WERI-Rb-1 (cell line): ENCODE results near the gene DSTN.
A peak's percentile ranks its signal among the peaks of the same experiment; 100 is the strongest.

ENCODE experiments used
- DNase-seq: peaks from one replicate; pipeline ENCODE4 v3.0.0-alpha.2; 2020
- H3K27ac ChIP-seq: fragments of 250-450 bp; sonication (Bioruptor Pico); 2 replicates; pipeline ENCODE4 v1.5.1; 2020; ENCODE audit warnings: mild to moderate bottlenecking, moderate library complexity
- H3K27me3 ChIP-seq: fragments of 250-450 bp; sonication (Bioruptor Pico); 2 replicates; pipeline ENCODE4 v1.5.1; 2021; ENCODE audit warnings: mild to moderate bottlenecking, low read depth, moderate library complexity; ENCODE audit not compliant: insufficient read depth, severe bottlenecking
- H3K36me3 ChIP-seq: fragments of 250-450 bp; sonication (Bioruptor Pico); 2 replicates; pipeline ENCODE4 v1.5.1; 2020; ENCODE audit warnings: mild to moderate bottlenecking, moderate library complexity
- H3K4me3 ChIP-seq: 2 replicates; pipeline ENCODE4 v1.5.1; 2011; ENCODE audit warnings: low read depth, mild to moderate bottlenecking, control low read depth, low read length
- H3K9me3 ChIP-seq: fragments of 250-450 bp; sonication (Bioruptor Pico); 2 replicates; pipeline ENCODE4 v1.5.1; 2021; ENCODE audit warnings: mild to moderate bottlenecking, moderate library complexity; ENCODE audit not compliant: severe bottlenecking
- CTCF ChIP-seq: IDR thresholded peaks from 2 replicates; pipeline ENCODE4 v1.5.1; 2011; ENCODE audit warnings: low read depth, mild to moderate bottlenecking, control low read depth, inconsistent platforms, low read length

Gene DSTN

DNA sequence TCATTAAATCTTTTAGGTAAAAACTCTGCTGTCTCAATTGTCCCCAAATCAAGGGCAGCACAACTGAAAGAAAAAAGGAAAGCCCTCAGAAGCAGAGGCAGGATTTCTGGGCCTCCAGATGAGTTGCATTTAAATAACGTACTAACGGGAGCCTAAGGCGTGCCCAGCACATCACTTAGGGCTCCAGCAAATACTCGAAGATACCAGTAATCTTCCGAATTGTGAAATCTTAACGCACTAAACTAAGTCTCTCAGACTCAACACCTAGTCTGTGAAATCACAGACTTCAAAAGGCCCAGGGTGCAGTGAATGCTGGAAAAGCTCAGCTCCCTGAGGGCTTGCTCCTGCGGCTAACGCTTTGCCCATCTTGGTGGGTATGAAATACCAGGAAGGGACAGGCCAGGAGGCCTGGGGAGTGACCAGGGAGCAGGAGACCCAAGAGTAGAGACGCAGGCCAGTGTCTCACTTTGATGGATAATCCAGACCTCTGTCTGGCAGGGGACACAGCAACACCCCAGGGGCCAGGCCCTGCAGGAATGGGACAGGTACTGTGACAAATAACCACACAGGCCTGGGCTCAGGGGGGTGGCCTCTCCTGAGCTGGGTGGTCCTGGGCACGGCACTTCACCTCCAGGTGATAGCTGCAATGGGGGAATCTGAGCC, 75.8 kb downstream of the DSTN start:
- H3K36me3 ChIP-seq = no peaks in the 10 kb centered on the region
- H3K27ac ChIP-seq = peak overlapping the region; percentile 83
- H3K4me3 ChIP-seq = no peak overlapping the region
- no peak for TF ChIP-seq CTCF
- no peaks in the 10 kb centered on the region for H3K27me3 ChIP-seq
- no peaks in the 10 kb centered on the region for H3K9me3 ChIP-seq
- DNase-seq = no peak

DNA sequence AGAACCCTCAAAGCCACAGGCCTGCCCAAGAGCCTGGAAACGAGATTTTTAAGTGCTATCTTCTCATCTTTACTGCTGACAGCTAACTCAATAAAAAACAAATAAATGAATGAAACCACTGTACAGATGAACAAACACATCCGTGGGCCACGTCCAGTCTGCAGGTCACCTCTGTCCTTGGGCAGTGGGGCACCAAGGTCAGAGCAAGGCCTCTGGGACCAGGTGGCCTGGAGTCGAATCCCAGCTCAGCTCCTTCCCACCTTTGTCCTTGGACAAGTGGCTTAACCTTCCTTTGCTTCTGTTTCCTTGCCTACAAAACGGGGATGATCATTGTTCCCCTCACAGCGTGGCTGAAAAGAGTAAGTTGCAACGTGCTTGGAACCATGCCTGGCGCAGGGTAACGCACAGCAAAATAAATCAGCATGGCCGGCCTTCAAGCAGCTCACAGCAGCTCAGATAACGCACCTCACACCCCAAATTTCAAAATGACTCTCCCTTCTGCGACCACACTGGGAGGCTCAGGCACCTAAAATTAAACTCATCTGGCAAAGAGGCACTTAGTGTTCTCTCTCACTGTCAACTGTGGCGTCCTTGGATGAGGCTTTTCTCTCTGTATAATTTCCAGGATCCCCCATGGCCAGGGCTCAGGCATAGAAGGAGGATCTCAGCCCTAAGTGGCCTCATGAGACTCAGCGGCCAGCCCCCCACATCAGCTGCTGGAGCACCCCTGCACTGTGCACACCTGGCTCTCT, 76.5 kb downstream of the DSTN start:
- no peak for DNase-seq
- no peak for TF ChIP-seq CTCF
- H3K36me3 ChIP-seq = no peaks in the 10 kb centered on the region
- no peak overlapping the region for H3K4me3 ChIP-seq
- H3K27ac ChIP-seq = peak overlapping the region; percentile 83
- no peaks in the 10 kb centered on the region for H3K9me3 ChIP-seq
- no peaks in the 10 kb centered on the region for H3K27me3 ChIP-seq

DNA sequence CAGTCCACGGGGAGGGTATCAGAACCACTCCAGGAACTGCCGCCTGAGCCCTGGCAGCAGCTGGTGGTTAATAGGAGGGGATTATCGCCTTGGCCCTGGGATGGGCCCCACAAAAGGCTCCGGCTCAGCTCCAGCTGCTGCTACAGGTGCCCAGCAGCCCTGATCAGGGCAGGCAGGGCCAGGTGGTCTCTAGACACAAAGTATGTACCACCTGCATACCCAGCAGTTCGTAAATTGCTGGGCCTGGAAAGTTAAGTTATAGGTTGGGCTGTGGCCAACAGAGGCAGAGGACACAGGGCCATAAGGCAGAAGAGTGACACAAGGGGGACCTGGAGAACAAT, 77.1 kb downstream of the DSTN start:
- peak; percentile 84 for DNase-seq
- H3K36me3 ChIP-seq = no peaks in the 10 kb centered on the region
- no peak overlapping the region for H3K4me3 ChIP-seq
- H3K27ac ChIP-seq = peak overlapping the region; percentile 83
- H3K9me3 ChIP-seq = no peaks in the 10 kb centered on the region
- no peak for TF ChIP-seq CTCF
- no peaks in the 10 kb centered on the region for H3K27me3 ChIP-seq

DNA sequence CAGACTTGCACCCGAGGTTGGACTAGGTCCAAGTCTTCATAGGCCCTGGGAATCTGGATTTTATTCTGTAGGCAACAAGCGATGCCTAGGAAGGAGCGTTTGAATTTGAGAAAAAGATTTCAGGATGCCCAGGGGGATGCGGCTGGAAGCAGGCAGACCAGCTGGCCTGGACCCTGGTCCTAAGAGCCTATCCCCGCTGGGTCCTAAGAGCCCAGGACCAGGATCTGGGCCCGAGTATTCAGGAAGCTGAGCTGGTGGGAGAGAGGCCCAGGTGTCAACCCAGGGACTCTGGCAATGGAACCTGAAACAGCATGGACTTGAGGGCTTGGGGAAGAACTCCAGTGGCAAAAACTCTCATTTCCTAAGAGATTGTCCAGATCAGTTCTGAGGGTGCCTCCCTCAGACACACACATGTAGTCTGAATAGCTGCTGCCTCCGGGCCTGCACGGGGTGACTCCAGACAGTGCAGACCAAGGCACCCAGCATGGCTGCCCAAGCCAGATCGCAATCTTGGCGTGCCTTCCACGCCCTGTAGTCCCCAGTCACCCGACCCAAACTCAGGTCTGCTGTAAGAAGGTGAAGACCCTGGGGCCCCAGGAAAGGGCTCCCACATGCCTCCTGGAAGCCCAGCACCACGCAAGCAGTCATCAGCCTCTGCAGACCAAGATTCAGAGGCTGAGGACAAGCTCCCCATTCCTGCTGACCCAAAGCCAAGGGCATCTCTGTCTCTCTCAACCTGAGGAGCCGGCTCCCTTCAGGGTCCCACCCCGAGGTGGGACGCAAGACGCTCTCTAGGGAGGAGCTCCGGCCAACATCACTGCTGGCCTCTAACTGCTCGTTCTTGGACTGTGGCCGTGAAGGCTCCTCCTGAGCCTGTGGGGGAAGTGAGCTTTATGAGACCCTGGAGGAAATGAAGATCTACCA, 77.8 kb downstream of the DSTN start:
- H3K36me3 ChIP-seq = no peaks in the 10 kb centered on the region
- H3K27me3 ChIP-seq = no peaks in the 10 kb centered on the region
- no peak for TF ChIP-seq CTCF
- no peak overlapping the region for H3K4me3 ChIP-seq
- peak overlapping the region; percentile 83 for H3K27ac ChIP-seq
- no peak for DNase-seq
- H3K9me3 ChIP-seq = no peaks in the 10 kb centered on the region

GRCh38 chr20:17648315-17648646, 78.4 kb downstream of the DSTN start:
- Histone ChIP-seq H3K36me3 (no peaks in the 10 kb centered on the region), H3K27ac (peak overlapping the region; percentile 83), H3K9me3 (no peaks in the 10 kb centered on the region), H3K27me3 (no peaks in the 10 kb centered on the region), H3K4me3 (no peak overlapping the region)
- TF ChIP-seq CTCF = no peak
- DNase-seq = no peak
